OCI-LY1 (cell line): ENCODE measurements around the gene NBDY.

Source experiments
- H2AFZ ChIP-seq: fragments of 200-600 bp; sonication (generic), shearing (Covaris generic); 2 replicates; pipeline ENCODE4 v1.6.0; 2014; ENCODE audit warnings: antibody characterized with exemption, mild to moderate bottlenecking, low read length
- H3F3A ChIP-seq: fragments of 200-600 bp; sonication (generic), shearing (Covaris generic); 2 replicates; pipeline ENCODE4 v1.6.0; 2014; ENCODE audit warnings: mild to moderate bottlenecking, antibody characterized with exemption, low read length, moderate library complexity; ENCODE audit not compliant: insufficient read depth
- H3K27ac ChIP-seq: fragments of 200-600 bp; sonication (generic); 2 replicates; pipeline ENCODE4 v1.5.1; 2014; ENCODE audit warnings: low read length, mixed run types, mild to moderate bottlenecking, low read depth; ENCODE audit not compliant: poor library complexity, severe bottlenecking
- H3K27me3 ChIP-seq: fragments of 200-600 bp; sonication (generic); 2 replicates; pipeline ENCODE4 v1.6.0; 2014; ENCODE audit warnings: antibody characterized with exemption, mild to moderate bottlenecking, low read length, moderate library complexity; ENCODE audit not compliant: insufficient read depth
- H3K36me3 ChIP-seq: fragments of 200-600 bp; sonication (generic); 2 replicates; pipeline ENCODE4 v1.6.1; 2014; ENCODE audit warnings: mild to moderate bottlenecking, antibody characterized with exemption, low read length, moderate library complexity, mixed read lengths; ENCODE audit not compliant: insufficient read depth
- H3K4me1 ChIP-seq: fragments of 200-600 bp; sonication (generic); 2 replicates; pipeline ENCODE4 v1.5.1; 2014; ENCODE audit warnings: mild to moderate bottlenecking, low read length, moderate library complexity; ENCODE audit not compliant: insufficient read depth, severe bottlenecking
- H3K4me2 ChIP-seq: fragments of 200-600 bp; sonication (generic), shearing (Covaris generic); 2 replicates; pipeline ENCODE4 v1.6.1; 2014; ENCODE audit warnings: low read length
- H3K4me3 ChIP-seq: fragments of 200-600 bp; sonication (generic); 2 replicates; pipeline ENCODE4 v1.5.1; 2014; ENCODE audit warnings: low read length, low read depth, mild to moderate bottlenecking, mixed read lengths; ENCODE audit not compliant: poor library complexity, severe bottlenecking
- H3K79me2 ChIP-seq: fragments of 200-600 bp; shearing (Covaris generic); 2 replicates; pipeline ENCODE4 v1.6.1; 2016; ENCODE audit warnings: mixed run types, low read length, mixed read lengths; ENCODE audit not compliant: insufficient read depth
- H3K9ac ChIP-seq: fragments of 200-600 bp; sonication (generic), shearing (Covaris generic); 2 replicates; pipeline ENCODE4 v1.6.1; 2014; ENCODE audit warnings: mild to moderate bottlenecking, low read length, mixed read lengths
- H3K9me2 ChIP-seq: fragments of 200-600 bp; sonication (generic), shearing (Covaris generic); 2 replicates; pipeline ENCODE4 v1.6.1; 2014; ENCODE audit warnings: low read depth, mild to moderate bottlenecking, low read length, mixed read lengths
- H3K9me3 ChIP-seq: fragments of 200-600 bp; shearing (Covaris generic); 2 replicates; pipeline ENCODE4 v1.6.1; 2014; ENCODE audit warnings: low read length, mixed read lengths
- H4K20me1 ChIP-seq: fragments of 200-600 bp; sonication (generic), shearing (Covaris generic); 2 replicates; pipeline ENCODE4 v1.6.0; 2016; ENCODE audit warnings: mild to moderate bottlenecking, low read length; ENCODE audit not compliant: insufficient read depth
- EZH2 ChIP-seq: fragments of 200-600 bp; sonication (generic), shearing (Covaris generic); IDR thresholded peaks from 2 replicates; pipeline ENCODE4 v1.8.0; 2017; ENCODE audit warnings: borderline replicate concordance, mixed run types, mild to moderate bottlenecking, antibody characterized with exemption, low read length, moderate library complexity, mixed read lengths
- TF ChIP-seq, protein P1 (sequence below): fragments of 200-600 bp; sonication (generic), shearing (Covaris generic); IDR thresholded peaks from 2 replicates; pipeline ENCODE4 v1.5.1; 2017; ENCODE audit warnings: mild to moderate bottlenecking, antibody characterized with exemption, low read length, moderate library complexity, mixed read lengths

The NBDY gene

DNA sequence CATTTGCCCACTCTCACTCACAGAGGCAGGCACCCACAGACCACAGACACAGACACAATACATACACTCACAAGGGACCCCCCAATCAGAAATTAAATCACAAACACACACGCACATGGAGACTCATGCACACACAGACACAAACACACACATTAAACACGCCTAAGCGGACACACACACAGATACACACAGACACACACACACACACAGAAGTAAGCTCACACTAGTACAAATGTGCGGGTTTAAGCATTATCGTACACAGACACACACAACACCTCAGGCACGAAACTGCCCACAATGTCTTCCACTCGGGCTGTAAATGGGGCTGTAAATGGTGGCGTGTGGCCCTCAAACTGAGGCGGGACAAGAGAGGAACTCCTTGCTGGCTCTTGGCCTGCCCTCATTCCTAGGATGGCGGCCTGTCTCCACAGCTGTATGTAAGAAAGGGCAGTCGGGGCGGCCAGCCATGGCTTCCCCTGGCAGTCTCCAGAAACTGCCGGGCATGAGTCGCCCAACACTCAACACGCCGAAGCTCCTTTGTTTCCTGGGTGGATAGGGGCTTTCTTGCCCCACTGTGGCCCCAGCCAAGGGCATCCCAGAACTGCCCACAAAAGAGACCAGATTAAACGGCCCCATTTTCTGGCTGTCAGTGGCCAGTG lies 53.9 kb downstream of the NBDY start:
- no peak overlapping the region for H3K9ac ChIP-seq
- H3K4me2 ChIP-seq, result no peak overlapping the region
- no peak overlapping the region for H3K27ac ChIP-seq
- H3K79me2 ChIP-seq, result no peaks in the 10 kb centered on the region
- H4K20me1 ChIP-seq, result no peaks in the 10 kb centered on the region
- no peak overlapping the region for H2AFZ ChIP-seq
- no peaks in the 10 kb centered on the region for H3K9me3 ChIP-seq
- H3K9me2 ChIP-seq, result no peaks in the 10 kb centered on the region
- no peaks in the 10 kb centered on the region for H3K36me3 ChIP-seq
- no peak for TF ChIP-seq EZH2
- TF ChIP-seq, protein P1, sequence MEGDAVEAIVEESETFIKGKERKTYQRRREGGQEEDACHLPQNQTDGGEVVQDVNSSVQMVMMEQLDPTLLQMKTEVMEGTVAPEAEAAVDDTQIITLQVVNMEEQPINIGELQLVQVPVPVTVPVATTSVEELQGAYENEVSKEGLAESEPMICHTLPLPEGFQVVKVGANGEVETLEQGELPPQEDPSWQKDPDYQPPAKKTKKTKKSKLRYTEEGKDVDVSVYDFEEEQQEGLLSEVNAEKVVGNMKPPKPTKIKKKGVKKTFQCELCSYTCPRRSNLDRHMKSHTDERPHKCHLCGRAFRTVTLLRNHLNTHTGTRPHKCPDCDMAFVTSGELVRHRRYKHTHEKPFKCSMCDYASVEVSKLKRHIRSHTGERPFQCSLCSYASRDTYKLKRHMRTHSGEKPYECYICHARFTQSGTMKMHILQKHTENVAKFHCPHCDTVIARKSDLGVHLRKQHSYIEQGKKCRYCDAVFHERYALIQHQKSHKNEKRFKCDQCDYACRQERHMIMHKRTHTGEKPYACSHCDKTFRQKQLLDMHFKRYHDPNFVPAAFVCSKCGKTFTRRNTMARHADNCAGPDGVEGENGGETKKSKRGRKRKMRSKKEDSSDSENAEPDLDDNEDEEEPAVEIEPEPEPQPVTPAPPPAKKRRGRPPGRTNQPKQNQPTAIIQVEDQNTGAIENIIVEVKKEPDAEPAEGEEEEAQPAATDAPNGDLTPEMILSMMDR, result no peak
- no peaks in the 10 kb centered on the region for H3K27me3 ChIP-seq
- no peaks in the 10 kb centered on the region for H3F3A ChIP-seq
- no peak overlapping the region for H3K4me3 ChIP-seq
- H3K4me1 ChIP-seq, result no peaks in the 10 kb centered on the region

DNA sequence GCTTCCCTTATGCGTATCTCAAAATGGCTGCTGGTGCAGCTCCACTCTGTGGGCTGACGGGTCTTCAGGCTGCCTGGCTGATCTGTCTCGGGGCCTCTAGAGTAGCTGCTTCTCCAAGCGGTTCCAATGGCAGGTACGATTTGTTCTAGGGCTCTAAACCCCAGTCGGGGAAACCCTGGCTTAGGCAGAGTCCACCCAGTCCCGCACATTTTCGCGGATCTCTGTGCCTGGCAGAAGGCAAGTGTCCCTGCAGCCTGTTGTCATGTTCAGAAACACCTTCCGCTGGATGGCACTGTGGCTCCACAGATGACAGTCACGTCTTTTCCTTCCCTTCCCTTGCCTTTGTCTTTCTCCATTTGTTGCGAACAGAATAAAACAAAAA lies 54.4 kb downstream of the NBDY start:
- Histone ChIP-seq H3K36me3 (no peaks in the 10 kb centered on the region), H4K20me1 (no peaks in the 10 kb centered on the region), H2AFZ (no peak overlapping the region), H3K9me3 (no peaks in the 10 kb centered on the region), H3K9ac (no peak overlapping the region), H3K27ac (no peak overlapping the region), H3K27me3 (no peaks in the 10 kb centered on the region), H3K79me2 (no peaks in the 10 kb centered on the region), H3K4me3 (no peak overlapping the region), H3F3A (no peaks in the 10 kb centered on the region), H3K9me2 (no peaks in the 10 kb centered on the region), H3K4me2 (no peak overlapping the region), H3K4me1 (no peaks in the 10 kb centered on the region)
- TF ChIP-seq, protein P1, result no peak
- TF ChIP-seq EZH2, result no peak

DNA sequence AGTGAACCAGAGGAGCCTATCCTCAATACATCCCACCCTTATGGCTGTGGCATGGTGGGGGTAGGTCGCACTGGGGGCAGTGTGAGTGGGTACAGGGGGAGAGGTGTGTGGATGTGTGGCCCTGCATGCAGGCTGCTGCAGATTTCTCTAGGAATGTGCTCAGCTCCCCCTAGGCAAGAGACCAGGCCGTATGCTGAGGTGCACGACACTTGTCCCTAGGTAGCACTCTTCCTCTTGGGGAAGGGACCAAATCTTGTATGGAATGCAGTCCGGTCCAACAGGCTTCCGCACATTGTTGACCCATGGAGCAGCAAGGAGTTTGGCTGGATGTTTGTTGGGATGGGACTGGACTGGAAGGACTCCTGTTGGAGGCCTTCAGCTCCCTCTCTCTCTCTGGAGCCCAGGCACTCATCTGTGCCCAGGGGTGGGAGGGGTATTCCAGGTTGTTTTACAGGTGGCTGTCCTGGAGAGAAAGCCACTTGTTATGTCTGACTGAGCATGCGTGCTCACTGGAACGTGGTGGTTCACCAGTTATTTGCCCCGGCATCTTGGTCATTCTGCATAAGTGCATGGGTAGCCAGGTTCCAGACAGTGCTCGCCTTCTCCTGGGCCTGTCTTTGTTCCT lies 55.1 kb downstream of the NBDY start:
- H3K36me3 ChIP-seq, result no peaks in the 10 kb centered on the region
- H3K4me2 ChIP-seq, result no peak overlapping the region

More for the DNA sequence above, 55.1 kb downstream of the NBDY start:
- H3K9me2 ChIP-seq, result no peaks in the 10 kb centered on the region
- no peaks in the 10 kb centered on the region for H4K20me1 ChIP-seq
- TF ChIP-seq EZH2, result no peak
- TF ChIP-seq, protein P1, result no peak
- H3K79me2 ChIP-seq, result no peaks in the 10 kb centered on the region
- no peak overlapping the region for H3K27ac ChIP-seq
- no peak overlapping the region for H3K4me3 ChIP-seq
- no peak overlapping the region for H2AFZ ChIP-seq
- H3K4me1 ChIP-seq, result no peaks in the 10 kb centered on the region
- H3K9ac ChIP-seq, result no peak overlapping the region
- no peaks in the 10 kb centered on the region for H3F3A ChIP-seq
- H3K27me3 ChIP-seq, result no peaks in the 10 kb centered on the region
- H3K9me3 ChIP-seq, result no peaks in the 10 kb centered on the region
